Measurements from ENCODE around the gene PEX3.

The PEX3 gene

GRCh38 chr6:143540192-143540591, 89.6 kb downstream of the PEX3 start:
- DNase-seq: no peak
